Activated naive CD4-positive, alpha-beta T cell treated with anti-CD3 and anti-CD28 coated beads for 36 hours (primary cell): Measurements from ENCODE around the gene ZNF827. TPM values are rescaled to one million over a fixed set of nuclear protein-coding genes. Genes with fewer than 3 reads are reported as not detected.

ENCODE experiments used
- CTCF ChIA-PET: fragments of 350-600 bp; sonication (Branson Sonifier 250); formaldehyde crosslinking; loops from one replicate; lab custom pipeline; 2021; ENCODE audit warnings: antibody characterized with exemption; lab: Charles Lee
- DNase-seq: peaks from one replicate; pipeline ENCODE4 v3.0.0-alpha.2; 2020
- H3K27ac Mint-ChIP-seq: one replicate; pipeline ENCODE4 v1.8.0; 2021; ENCODE audit warnings: mild to moderate bottlenecking, mixed read lengths
- H3K27me3 Mint-ChIP-seq: one replicate; pipeline ENCODE4 v1.8.0; 2021; ENCODE audit warnings: low read depth, mixed read lengths
- H3K36me3 Mint-ChIP-seq: one replicate; pipeline ENCODE4 v1.8.0; 2021; ENCODE audit warnings: low read depth, mixed read lengths
- H3K4me1 Mint-ChIP-seq: one replicate; pipeline ENCODE4 v1.8.0; 2021; ENCODE audit warnings: low read depth, mixed read lengths
- H3K4me3 Mint-ChIP-seq: one replicate; pipeline ENCODE4 v1.8.0; 2021; ENCODE audit warnings: mild to moderate bottlenecking, moderate library complexity, mixed read lengths
- H3K9me3 Mint-ChIP-seq: one replicate; pipeline ENCODE4 v1.8.0; 2021; ENCODE audit warnings: mixed read lengths
- intact Hi-C: fragments of 100-400 bp; cut with micrococcal nuclease; formaldehyde crosslinking; loops from one replicate; pipeline ENCODE4 v1.15.1; 2023
- total RNA-seq, 2 experiments: library from RNA; stranded (reverse); gene quantifications; one replicate each; pipeline ENCODE4 v1.2.3, GENCODE V29; 2021

ZNF827 gene
- total RNA-seq, 2 experiments from 2014 or later, result 15.6 to 17.5 TPM

DNA sequence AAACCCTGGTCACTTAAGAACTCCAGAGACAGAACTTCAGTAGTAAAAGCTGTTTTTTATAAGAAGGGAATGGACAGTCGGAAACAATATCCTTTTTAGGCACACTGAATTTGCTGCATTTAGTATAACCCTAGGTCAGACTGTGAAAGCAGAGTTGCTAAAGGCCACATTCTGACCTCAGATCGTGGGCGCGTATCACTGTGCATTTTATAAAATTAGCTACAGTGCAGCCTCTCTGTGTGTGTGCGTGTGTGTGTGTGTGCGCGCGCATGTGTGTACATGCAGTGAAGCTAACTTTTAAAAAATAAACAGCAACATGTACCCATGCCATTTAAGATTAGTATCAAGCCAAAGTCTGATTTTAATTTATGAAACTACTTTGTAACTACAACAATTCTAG lies 8.0 kb downstream of the ZNF827 start:
- H3K9me3 Mint-ChIP-seq, result peaks cover 9% of the 10 kb centered on the region
- DNase-seq, result no peak
- peaks cover 45% of the 10 kb centered on the region for H3K4me1 Mint-ChIP-seq
- H3K36me3 Mint-ChIP-seq, result peaks cover 21% of the 10 kb centered on the region
- intact Hi-C loops, result loop anchor here (10.0 kb wide), 1 partner anchor 1756 kb away; no protein-coding TSS in a partner anchor
- H3K27me3 Mint-ChIP-seq, result no peaks in the 10 kb centered on the region
- CTCF ChIA-PET, result interaction anchor here (1.4 kb wide), 1 partner anchor 314 kb away, joined by 4 read pairs; no protein-coding TSS in a partner anchor
- H3K4me3 Mint-ChIP-seq, result no peak overlapping the region
- no peak overlapping the region for H3K27ac Mint-ChIP-seq

DNA sequence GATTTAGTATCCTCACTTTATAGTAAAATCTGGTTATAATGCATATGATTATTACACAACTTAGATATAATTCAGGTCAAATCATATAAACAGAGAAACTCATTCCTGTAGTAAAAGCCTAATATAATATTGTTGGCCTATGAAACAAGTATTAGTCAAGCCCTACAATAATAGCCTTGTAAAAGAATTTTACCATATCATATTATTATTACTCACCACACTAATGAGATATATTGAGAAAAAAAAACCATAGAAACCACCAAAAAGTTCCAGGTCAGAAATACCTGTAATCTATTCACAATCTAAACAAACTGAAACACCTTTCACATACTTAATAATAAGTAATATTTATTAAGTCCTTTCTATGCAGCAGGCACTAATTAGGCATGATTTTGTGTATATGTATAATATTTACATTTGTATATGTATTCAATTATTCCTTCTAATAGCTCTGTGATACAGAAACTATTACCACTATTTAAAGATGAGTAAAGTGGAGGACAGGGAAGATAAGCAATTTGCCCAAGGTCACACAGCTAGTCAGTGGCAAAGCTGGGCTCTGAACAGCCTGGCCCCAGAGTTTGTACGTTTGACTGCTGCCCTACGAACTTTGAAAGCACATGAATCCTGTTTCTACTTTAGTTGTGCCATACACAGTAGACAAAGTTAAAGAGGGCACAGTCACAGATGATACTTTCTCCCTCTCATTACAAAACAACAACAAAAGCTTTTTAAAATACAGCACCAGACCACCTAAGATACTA lies 9.0 kb downstream of the ZNF827 start:
- H3K27ac Mint-ChIP-seq, result no peak overlapping the region

DNA sequence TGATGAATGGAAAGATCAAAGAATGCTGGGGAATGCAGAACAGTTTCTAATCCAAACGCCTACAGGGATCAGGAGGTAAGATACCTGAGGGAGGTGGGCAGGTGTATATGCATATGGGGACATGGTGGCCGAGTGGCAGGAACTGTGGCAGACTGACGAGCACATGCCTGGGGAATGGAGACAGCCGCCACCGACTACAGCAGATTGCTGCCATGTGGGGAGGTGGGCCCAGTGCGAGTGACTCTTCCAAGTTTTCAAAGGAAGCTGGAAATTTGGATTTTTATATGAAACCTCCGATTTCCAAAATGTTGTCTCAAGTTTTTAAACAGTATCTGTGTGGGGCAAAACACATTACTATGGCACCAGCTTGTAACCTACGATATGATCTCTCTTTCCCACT lies 9.9 kb downstream of the ZNF827 start:
- H3K4me3 Mint-ChIP-seq, result no peak overlapping the region
- no peak overlapping the region for H3K27ac Mint-ChIP-seq
- peaks cover 32% of the 10 kb centered on the region for H3K36me3 Mint-ChIP-seq
- intact Hi-C loops, result no loop called here
- peaks cover 37% of the 10 kb centered on the region for H3K4me1 Mint-ChIP-seq
- CTCF ChIA-PET, result no interaction called here
- peaks cover 20% of the 10 kb centered on the region for H3K9me3 Mint-ChIP-seq
- H3K27me3 Mint-ChIP-seq, result no peaks in the 10 kb centered on the region
- no peak for DNase-seq

More for the DNA sequence above, 9.0 kb downstream of the ZNF827 start:
- peaks cover 19% of the 10 kb centered on the region for H3K9me3 Mint-ChIP-seq
- H3K4me3 Mint-ChIP-seq, result no peak overlapping the region
- peaks cover 31% of the 10 kb centered on the region for H3K36me3 Mint-ChIP-seq
- no peak for DNase-seq
- no peaks in the 10 kb centered on the region for H3K27me3 Mint-ChIP-seq
- intact Hi-C loops, result loop anchor here (10.0 kb wide), 1 partner anchor 1755 kb away; no protein-coding TSS in a partner anchor
- CTCF ChIA-PET, result no interaction called here
- peaks cover 42% of the 10 kb centered on the region for H3K4me1 Mint-ChIP-seq

DNA sequence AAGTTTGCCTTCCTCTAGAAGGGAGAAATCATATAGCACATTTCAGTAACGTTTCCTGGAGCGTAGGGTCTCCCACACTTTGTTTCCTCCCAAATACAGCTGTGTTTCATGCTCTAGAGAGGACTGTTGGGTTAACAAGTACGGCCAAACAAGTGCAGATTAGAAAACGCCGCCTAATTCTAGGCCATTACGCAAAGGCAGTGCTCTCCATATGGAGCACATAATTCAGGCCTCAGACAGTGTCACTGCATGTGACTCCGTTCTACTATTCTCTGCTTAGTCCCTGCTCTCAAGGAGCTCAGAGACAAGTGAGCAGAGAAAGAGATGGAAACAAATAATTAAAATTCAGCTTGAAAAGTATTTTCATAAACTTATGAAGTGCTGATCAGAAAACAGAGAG lies 11.6 kb downstream of the ZNF827 start:
- CTCF ChIA-PET, result no interaction called here
- Mint-ChIP-seq H3K4me3 (no peak overlapping the region), H3K4me1 (peaks cover 29% of the 10 kb centered on the region), H3K27me3 (no peaks in the 10 kb centered on the region), H3K27ac (no peak overlapping the region), H3K36me3 (peaks cover 28% of the 10 kb centered on the region), H3K9me3 (peaks cover 20% of the 10 kb centered on the region)
- intact Hi-C loops, result no loop called here
- no peak for DNase-seq

DNA sequence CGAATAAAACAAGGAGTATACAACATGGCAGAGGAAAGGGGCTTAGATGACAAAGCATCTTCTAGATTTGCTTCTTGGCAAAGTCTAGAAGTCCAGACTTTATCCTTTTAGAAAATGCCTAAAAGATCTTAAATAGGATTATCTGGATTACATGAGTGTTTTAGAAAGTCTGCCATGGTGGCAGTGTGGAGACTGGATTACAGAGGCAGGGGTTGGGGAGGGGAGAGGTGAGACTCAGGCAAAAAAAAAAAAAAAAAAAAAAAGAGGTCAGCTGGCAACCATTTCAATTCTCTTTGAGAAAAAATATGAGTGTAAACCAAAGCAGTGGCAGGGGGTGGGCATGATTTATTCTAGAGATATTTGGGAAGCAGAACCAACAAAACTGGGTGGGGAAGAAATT lies 17.4 kb downstream of the ZNF827 start:
- H3K9me3 Mint-ChIP-seq, result peaks cover 17% of the 10 kb centered on the region
- no peak overlapping the region for H3K4me3 Mint-ChIP-seq
- no peak for DNase-seq
- H3K4me1 Mint-ChIP-seq, result peaks cover 30% of the 10 kb centered on the region
- no peak overlapping the region for H3K27ac Mint-ChIP-seq
- intact Hi-C loops, result no loop called here
- H3K27me3 Mint-ChIP-seq, result no peaks in the 10 kb centered on the region
- H3K36me3 Mint-ChIP-seq, result peaks cover 25% of the 10 kb centered on the region
- CTCF ChIA-PET, result no interaction called here

GRCh38 chr4:145920205-145920604 lies 18.4 kb downstream of the ZNF827 start:
- intact Hi-C loops, result no loop called here
- Mint-ChIP-seq H3K4me1 (peaks cover 28% of the 10 kb centered on the region), H3K27ac (no peak overlapping the region), H3K27me3 (no peaks in the 10 kb centered on the region), H3K36me3 (peaks cover 20% of the 10 kb centered on the region), H3K9me3 (peaks cover 7% of the 10 kb centered on the region), H3K4me3 (no peak overlapping the region)
- CTCF ChIA-PET, result interaction anchor here (0.8 to 1.2 kb wide), 2 partner anchors 20 to 41 kb away, joined by 3 read pairs; no protein-coding TSS in a partner anchor
- no peak for DNase-seq

DNA sequence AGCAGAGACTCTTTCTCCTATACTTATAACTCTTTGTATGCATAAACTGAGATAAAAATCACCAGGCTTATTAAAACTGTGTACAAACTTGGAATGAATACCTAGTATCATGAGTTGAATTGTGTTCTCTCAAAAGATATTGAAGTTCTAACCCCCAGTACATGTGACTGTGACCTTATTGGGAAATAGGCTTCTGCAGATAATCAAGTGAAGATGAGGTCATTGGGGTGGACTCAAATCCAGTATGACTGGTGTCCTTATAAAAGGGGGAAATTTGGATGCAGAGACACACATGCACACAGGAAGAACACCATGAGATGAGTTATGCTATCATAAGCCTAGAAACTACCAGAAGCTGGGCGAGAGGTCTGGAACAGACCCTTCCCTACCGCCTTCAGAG lies 26.2 kb downstream of the ZNF827 start:
- Mint-ChIP-seq H3K9me3 (no peaks in the 10 kb centered on the region), H3K27me3 (no peaks in the 10 kb centered on the region), H3K27ac (no peak overlapping the region), H3K4me3 (no peak overlapping the region), H3K36me3 (peaks cover 11% of the 10 kb centered on the region), H3K4me1 (peaks cover 22% of the 10 kb centered on the region)
- intact Hi-C loops, result loop anchor here (2.0 kb wide), 1 partner anchor 14 kb away; no protein-coding TSS in a partner anchor
- no peak for DNase-seq
- CTCF ChIA-PET, result interaction anchor here (0.6 kb wide), 1 partner anchor 363 kb away, joined by 6 read pairs; no protein-coding TSS in a partner anchor

DNA sequence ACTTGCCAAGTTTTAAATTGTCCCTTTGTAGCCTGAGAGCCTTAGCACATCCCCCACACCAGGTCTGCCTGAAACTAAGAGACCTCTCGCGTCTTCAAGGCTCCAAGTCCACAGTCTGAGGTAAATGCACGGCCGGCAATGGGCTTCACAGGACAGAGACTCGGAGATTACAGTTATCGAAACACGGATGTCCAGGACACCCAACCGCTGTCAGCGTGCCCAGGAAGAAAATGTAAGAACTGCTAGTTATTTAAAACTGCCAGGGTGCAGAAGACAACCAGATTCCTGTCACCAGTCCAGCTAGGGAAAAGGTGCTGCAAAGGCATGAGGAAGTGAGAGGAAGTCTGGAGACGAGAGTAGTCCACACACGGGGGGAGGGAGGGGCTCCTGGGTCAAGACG lies 28.9 kb downstream of the ZNF827 start:
- intact Hi-C loops, result no loop called here
- Mint-ChIP-seq H3K9me3 (no peaks in the 10 kb centered on the region), H3K4me1 (peaks cover 26% of the 10 kb centered on the region), H3K36me3 (peaks cover 4% of the 10 kb centered on the region), H3K27me3 (no peaks in the 10 kb centered on the region), H3K27ac (no peak overlapping the region), H3K4me3 (no peak overlapping the region)
- DNase-seq, result no peak
- CTCF ChIA-PET, result no interaction called here

GRCh38 chr4:145909281-145909715 lies 29.3 kb downstream of the ZNF827 start:
- peaks cover 26% of the 10 kb centered on the region for H3K4me1 Mint-ChIP-seq
- H3K27ac Mint-ChIP-seq, result no peak overlapping the region
- H3K27me3 Mint-ChIP-seq, result no peaks in the 10 kb centered on the region
- no peak overlapping the region for H3K4me3 Mint-ChIP-seq
- intact Hi-C loops, result no loop called here
- no peak for DNase-seq
- peaks cover 2% of the 10 kb centered on the region for H3K36me3 Mint-ChIP-seq
- CTCF ChIA-PET, result no interaction called here
- H3K9me3 Mint-ChIP-seq, result no peaks in the 10 kb centered on the region

DNA sequence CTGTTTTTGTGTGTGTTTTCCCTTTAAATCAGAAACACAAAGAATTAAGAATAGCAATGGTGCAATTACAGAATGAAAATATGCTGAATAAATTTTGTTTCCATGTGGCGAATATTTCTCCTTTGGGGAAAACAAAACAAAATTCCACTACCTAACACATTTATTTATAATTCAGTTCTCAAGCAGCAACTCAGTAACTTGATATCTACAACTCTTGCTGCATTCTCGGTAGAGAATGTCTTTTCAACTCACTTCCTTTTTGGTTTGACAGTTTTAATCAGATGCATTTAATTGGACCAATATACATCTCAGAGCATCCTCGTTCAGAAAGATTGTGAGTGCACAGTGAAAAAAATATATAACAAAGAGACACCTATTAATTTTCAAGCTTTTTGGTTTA lies 30.8 kb downstream of the ZNF827 start:
- no peak overlapping the region for H3K4me3 Mint-ChIP-seq
- intact Hi-C loops, result no loop called here
- H3K9me3 Mint-ChIP-seq, result no peaks in the 10 kb centered on the region
- H3K4me1 Mint-ChIP-seq, result peaks cover 26% of the 10 kb centered on the region
- CTCF ChIA-PET, result no interaction called here
- DNase-seq, result no peak
- H3K27me3 Mint-ChIP-seq, result no peaks in the 10 kb centered on the region
- peaks cover 11% of the 10 kb centered on the region for H3K36me3 Mint-ChIP-seq
- no peak overlapping the region for H3K27ac Mint-ChIP-seq

- intact Hi-C loops, result no loop called here
- peaks cover 26% of the 10 kb centered on the region for H3K4me1 Mint-ChIP-seq
- CTCF ChIA-PET, result no interaction called here
- H3K36me3 Mint-ChIP-seq, result peaks cover 14% of the 10 kb centered on the region
- no peak overlapping the region for H3K4me3 Mint-ChIP-seq
- H3K9me3 Mint-ChIP-seq, result no peaks in the 10 kb centered on the region
- H3K27me3 Mint-ChIP-seq, result no peaks in the 10 kb centered on the region
- DNase-seq, result no peak
- no peak overlapping the region for H3K27ac Mint-ChIP-seq
Measured at GRCh38 chr4:145907390-145907789, 31.2 kb downstream of the ZNF827 start.

DNA sequence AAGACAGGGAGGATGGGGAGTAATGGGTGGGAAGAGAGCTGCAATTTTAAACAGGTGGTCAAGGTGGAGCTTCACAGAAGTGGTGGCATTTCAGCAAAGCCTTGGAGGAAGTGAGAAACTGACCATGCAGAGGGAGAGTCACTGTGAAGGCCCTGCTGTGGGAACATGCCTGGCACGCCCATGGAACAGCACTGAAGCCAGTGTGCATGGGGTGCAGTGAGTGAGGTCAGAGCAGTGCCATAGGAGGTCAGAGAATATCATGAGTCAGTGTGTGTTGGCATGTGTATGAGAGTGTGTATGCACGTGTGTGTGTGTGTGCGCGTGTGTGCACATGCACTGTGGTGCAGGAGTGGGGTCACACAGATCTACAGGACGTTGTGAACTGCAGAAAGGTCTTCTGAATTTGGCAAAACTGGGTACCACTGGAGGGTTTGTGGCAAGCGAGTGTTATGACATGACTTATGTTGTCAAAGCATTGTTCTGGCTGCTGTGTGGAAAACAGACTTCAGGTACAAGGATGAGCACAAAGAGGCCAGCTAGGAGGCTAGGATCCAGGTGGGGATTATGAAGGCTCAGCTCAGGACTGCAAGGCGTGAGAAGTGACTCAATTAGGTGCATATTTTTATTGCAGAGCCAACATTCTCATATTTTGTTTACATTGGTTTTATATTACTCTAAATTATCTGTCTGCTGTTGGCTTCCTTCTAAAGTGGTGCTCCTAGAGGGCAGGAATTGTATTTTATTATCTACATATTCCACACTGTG lies 34.0 kb downstream of the ZNF827 start:
- Mint-ChIP-seq H3K36me3 (peaks cover 33% of the 10 kb centered on the region), H3K4me3 (no peak overlapping the region), H3K4me1 (peaks cover 14% of the 10 kb centered on the region), H3K27me3 (no peaks in the 10 kb centered on the region), H3K9me3 (no peaks in the 10 kb centered on the region), H3K27ac (no peak overlapping the region)
- intact Hi-C loops, result no loop called here
- CTCF ChIA-PET, result no interaction called here
- no peak for DNase-seq
